MCF 10A (cell line): Measurements from ENCODE around the gene TMEM144. TPM values are rescaled to one million over a fixed set of nuclear protein-coding genes. Genes with fewer than 3 reads are reported as not detected.
A peak's percentile ranks its signal among the peaks of the same experiment; 100 is the strongest.

Experiments used
- Bru-seq: library from RNA; stranded (reverse); fragments of 400-500 nt; gene quantifications from one replicate; lab custom pipeline; 2021; lab: Mats Ljungman, UMichigan
- BruChase-seq, 2 experiments: library from RNA; stranded (reverse); fragments of 400-500 nt; gene quantifications; one replicate each; lab custom pipeline; 2021; lab: Mats Ljungman, UMichigan
- BruUV-seq: library from RNA; stranded (reverse); fragments of 400-500 nt; replicated peaks from 2 replicates; lab custom pipeline; 2021; lab: Mats Ljungman, UMichigan
- CTCF ChIA-PET: fragments of 300-600 bp; sonication (Branson Sonifier 250); formaldehyde crosslinking; extraction: SDS; loops from one replicate; lab custom pipeline; 2021; ENCODE audit warnings: antibody characterized with exemption, inconsistent platforms; lab: Yijun Ruan, JAX
- POLR2A ChIA-PET: fragments of 300-600, 350-650 bp; sonication (Branson Sonifier 250); formaldehyde crosslinking; extraction: SDS; loops from one replicate; lab custom pipeline; 2020; ENCODE audit warnings: antibody characterized with exemption, inconsistent platforms; lab: Yijun Ruan, JAX
- DNase-seq: peaks from one replicate; pipeline ENCODE4 v3.0.0-alpha.2; 2018; ENCODE audit not compliant: unreplicated experiment
- H3K27ac Mint-ChIP-seq: one replicate; pipeline ENCODE4 v1.8.0; 2022; ENCODE audit warnings: mild to moderate bottlenecking, low read depth, mixed read lengths; ENCODE audit not compliant: unreplicated experiment
- H3K27me3 Mint-ChIP-seq: one replicate; pipeline ENCODE4 v1.8.0; 2022; ENCODE audit warnings: mixed read lengths; ENCODE audit not compliant: insufficient read depth, unreplicated experiment
- H3K36me3 Mint-ChIP-seq: one replicate; pipeline ENCODE4 v1.8.0; 2022; ENCODE audit warnings: mild to moderate bottlenecking, moderate library complexity, mixed read lengths; ENCODE audit not compliant: insufficient read depth, unreplicated experiment
- H3K4me1 Mint-ChIP-seq: one replicate; pipeline ENCODE4 v1.8.0; 2022; ENCODE audit warnings: mixed read lengths; ENCODE audit not compliant: insufficient read depth, unreplicated experiment
- H3K4me3 Mint-ChIP-seq: one replicate; pipeline ENCODE4 v1.8.0; 2022; ENCODE audit warnings: mild to moderate bottlenecking, moderate library complexity, mixed read lengths; ENCODE audit not compliant: unreplicated experiment
- H3K9me3 Mint-ChIP-seq: one replicate; pipeline ENCODE4 v1.8.0; 2022; ENCODE audit warnings: mixed read lengths; ENCODE audit not compliant: unreplicated experiment
- CTCF ChIP-seq: fragments of 200-600 bp; IDR thresholded peaks from one replicate; pipeline ENCODE4 v1.8.0; 2022; ENCODE audit warnings: antibody characterized with exemption, mild to moderate bottlenecking; ENCODE audit not compliant: unreplicated experiment
- intact Hi-C: fragments of 100-400 bp; cut with micrococcal nuclease; formaldehyde crosslinking; loops from 2 replicates; pipeline ENCODE4 v1.14.1; 2022
- long read RNA-seq: library from polyadenylated mRNA; stranded (forward); transcript quantifications from one replicate; pipeline ENCODE4 v2.0.0, GENCODE V29; 2022
- total RNA-seq: library from RNA; stranded (reverse); gene quantifications from 2 replicates; pipeline ENCODE4 v1.2.3, GENCODE V29; 2022

Gene TMEM144
- total RNA-seq = 4.4 and 6.4 TPM in 2 replicates
- Bru-seq, nascent RNA = percentile 58 among the genes with signal in this experiment
- BruChase-seq, experiment 1, labeled RNA remaining after a 6-hour chase = percentile 67 among the genes with signal in this experiment
- percentile 68 among the genes with signal in this experiment for BruChase-seq, experiment 2, labeled RNA remaining after a 2-hour chase
- long read RNA-seq, partial matches to known transcripts = 1 of 3 reads
- long read RNA-seq, other reads (novel, unspliced or antisense) = 1 of 3 reads

DNA sequence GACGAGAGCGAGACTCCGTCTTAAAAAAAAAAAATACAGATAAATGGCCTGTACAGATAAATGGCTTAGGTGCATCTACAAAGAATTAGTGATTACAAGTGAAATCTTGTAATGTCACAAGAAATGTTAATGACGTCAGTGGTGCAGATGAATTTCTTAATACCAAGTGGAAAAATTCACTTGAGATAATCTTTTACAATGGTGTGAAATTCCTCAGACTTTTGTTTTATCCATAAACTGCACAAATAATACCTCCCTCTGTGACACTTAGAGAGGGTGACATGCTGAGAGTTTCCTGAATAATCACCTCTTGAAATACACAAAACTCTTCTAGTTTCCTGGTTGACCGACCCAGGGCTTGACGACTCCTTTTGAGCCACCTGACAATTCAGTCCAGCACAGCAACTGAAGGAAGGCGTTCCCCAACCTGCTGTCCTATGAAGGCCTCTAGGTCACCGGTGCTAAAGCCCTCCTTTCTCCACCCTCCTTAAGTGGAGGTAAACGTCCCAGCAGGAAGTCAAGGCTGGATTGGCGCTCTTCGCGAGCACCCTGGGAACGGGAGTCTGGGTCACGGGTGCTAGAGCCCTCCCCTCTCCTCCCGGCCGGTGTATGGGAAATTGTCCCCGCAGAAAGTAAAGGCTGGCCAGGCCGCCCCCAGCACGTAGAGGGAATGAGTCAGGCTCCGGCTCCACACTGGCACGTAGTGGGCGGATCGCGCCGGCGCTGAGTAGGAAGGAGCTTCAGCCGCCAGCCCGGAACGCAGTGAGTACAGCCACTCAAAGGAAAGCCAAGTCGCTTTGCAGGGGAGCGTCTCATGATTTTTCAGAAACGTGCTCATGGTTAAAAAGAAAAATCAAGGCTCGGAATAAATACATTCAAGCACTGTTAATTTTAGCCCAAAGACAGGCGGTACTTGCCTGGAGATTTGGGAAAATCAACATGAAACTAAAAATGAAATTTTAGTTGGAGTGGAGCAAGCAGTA lies at the start of gene TMEM144:
Gene TMEM144, plus strand, starts transcription at position 662 of the 983 bp plus-strand sequence. CDS start 2,182 bp downstream, outside the sequence.
- H3K9me3 Mint-ChIP-seq = no peaks in the 10 kb centered on the region
- H3K4me1 Mint-ChIP-seq = no peaks in the 10 kb centered on the region
- H3K27me3 Mint-ChIP-seq = no peaks in the 10 kb centered on the region
- intact Hi-C loops = no loop called here
- TSS peak; percentile 35 for BruUV-seq
- POLR2A ChIA-PET = interaction anchor here (0.6 to 1.6 kb wide), 8 partner anchors 8 to 774 kb away, joined by 3 to 6 read pairs (median 4); no protein-coding TSS in a partner anchor
- peak; percentile 93 for DNase-seq
- peak within 1 kb of the TSS; percentile 81 for H3K4me3 Mint-ChIP-seq
- no peak for TF ChIP-seq CTCF
- CTCF ChIA-PET = no interaction called here
- H3K27ac Mint-ChIP-seq = peak within 1 kb of the TSS; percentile 82
- peaks cover 10% of the 10 kb centered on the region for H3K36me3 Mint-ChIP-seq

DNA sequence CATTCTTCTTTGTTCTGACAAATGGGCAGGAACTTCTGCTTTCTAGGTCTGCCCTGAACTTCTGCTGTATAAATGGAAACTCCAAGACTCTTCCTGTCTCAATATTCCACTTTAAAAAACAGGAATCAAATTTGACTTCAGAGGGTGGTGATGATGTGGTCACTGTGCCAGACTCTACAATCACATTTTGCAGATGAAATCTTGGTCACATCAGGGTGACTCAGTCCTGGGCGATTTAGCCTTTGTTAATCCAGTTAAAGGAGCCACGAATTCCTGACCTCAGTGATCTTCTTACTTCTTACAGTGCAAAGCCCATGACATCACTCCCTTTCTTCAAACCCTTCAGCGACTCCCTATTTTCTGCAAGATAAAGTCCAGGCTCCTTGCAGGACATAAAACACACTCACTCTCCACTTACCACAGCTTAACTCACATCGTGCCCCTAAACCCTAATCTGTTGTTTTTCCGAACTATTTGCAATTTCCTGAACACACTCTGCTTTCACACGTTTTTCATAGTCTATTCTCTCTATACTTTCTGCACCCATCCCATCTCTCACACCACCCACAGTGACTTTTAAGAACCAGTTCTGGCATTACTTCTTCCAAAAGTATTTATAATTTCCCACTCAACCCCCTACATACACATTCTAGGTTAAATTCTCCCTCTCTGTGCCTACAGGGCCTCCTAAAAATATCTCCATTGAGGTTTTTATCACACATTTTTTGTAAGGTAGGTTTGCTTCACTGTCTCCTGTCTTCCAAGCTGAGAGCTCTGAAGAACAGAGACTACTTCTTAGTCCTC lies 48.5 kb upstream of the TMEM144 start:
- no TSS peak for BruUV-seq
- H3K4me1 Mint-ChIP-seq = peaks cover 44% of the 10 kb centered on the region
- ChIA-PET POLR2A (interaction anchor here (1.2 to 2.5 kb wide), 2 partner anchors 9 to 103 kb away, joined by 3 to 10 read pairs; no protein-coding TSS in a partner anchor), CTCF (interaction anchor here (2.9 kb wide), 1 partner anchor 10 kb away, joined by 16 read pairs; the partner anchor contains the start of gene GASK1B)
- H3K27me3 Mint-ChIP-seq = no peaks in the 10 kb centered on the region
- peak overlapping the region; percentile 3 for H3K27ac Mint-ChIP-seq
- no peaks in the 10 kb centered on the region for H3K36me3 Mint-ChIP-seq
- intact Hi-C loops = no loop called here
- H3K9me3 Mint-ChIP-seq = no peaks in the 10 kb centered on the region
- no peak for TF ChIP-seq CTCF
- peak; percentile 52 for DNase-seq
- no peak overlapping the region for H3K4me3 Mint-ChIP-seq

GRCh38 chr4:158162631-158163030 lies 47.7 kb upstream of the TMEM144 start:
- Mint-ChIP-seq H3K27me3 (no peaks in the 10 kb centered on the region), H3K36me3 (no peaks in the 10 kb centered on the region), H3K9me3 (no peaks in the 10 kb centered on the region), H3K4me1 (peaks cover 45% of the 10 kb centered on the region), H3K27ac (no peak overlapping the region), H3K4me3 (no peak overlapping the region)
- BruUV-seq = no TSS peak
- ChIA-PET CTCF (interaction anchor here (1.4 to 2.9 kb wide), 2 partner anchors 9 to 163 kb away, joined by 4 to 16 read pairs; partner anchors contain the start of gene GASK1B), POLR2A (interaction anchor here (0.6 to 2.5 kb wide), 4 partner anchors 8 to 146 kb away, joined by 3 to 10 read pairs (median 4); no protein-coding TSS in a partner anchor)
- no peak for DNase-seq
- no peak for TF ChIP-seq CTCF
- intact Hi-C loops = no loop called here
